GM18517 (cell line): Measurements from ENCODE around the gene KCNC4.

Experiments
- ATAC-seq: cut with Tn5 transposase; IDR thresholded peaks from one replicate; pipeline ENCODE4 v1.9.1; 2021; ENCODE audit warnings: mild to moderate bottlenecking, moderate library complexity; ENCODE audit not compliant: unreplicated experiment

Gene KCNC4

GRCh38 chr1:110188035-110188618 lies 22.0 kb upstream of the KCNC4 start:
- no peak for ATAC-seq

- no peak for ATAC-seq
These were observed 20.9 kb upstream of the KCNC4 start for GRCh38 chr1:110189181-110189580.

GRCh38 chr1:110190282-110190929 lies 19.7 kb upstream of the KCNC4 start:
- no peak for ATAC-seq

- no peak for ATAC-seq
These were observed 17.6 kb upstream of the KCNC4 start for GRCh38 chr1:110192541-110192940.

GRCh38 chr1:110195196-110195595 lies 14.9 kb upstream of the KCNC4 start:
- no peak for ATAC-seq

- ATAC-seq, result no peak
These were observed 13.0 kb upstream of the KCNC4 start for GRCh38 chr1:110196917-110197765.

- no peak for ATAC-seq
These were observed 12.0 kb upstream of the KCNC4 start for GRCh38 chr1:110197905-110198629.

- no peak for ATAC-seq
These were observed 11.4 kb upstream of the KCNC4 start for GRCh38 chr1:110198746-110199145.

GRCh38 chr1:110200190-110200589 lies 9.9 kb upstream of the KCNC4 start:
- ATAC-seq, result no peak

- ATAC-seq, result no peak
These were observed 9.4 kb upstream of the KCNC4 start for GRCh38 chr1:110200666-110201065.

- no peak for ATAC-seq
These were observed 8.8 kb upstream of the KCNC4 start for GRCh38 chr1:110201157-110201825.

- ATAC-seq, result peak; percentile 57
These were observed 7.0 kb upstream of the KCNC4 start for GRCh38 chr1:110203021-110203661.

GRCh38 chr1:110205156-110205555 lies 5.0 kb upstream of the KCNC4 start:
- ATAC-seq, result no peak

GRCh38 chr1:110205591-110206155 lies 4.4 kb upstream of the KCNC4 start:
- ATAC-seq, result no peak

GRCh38 chr1:110206261-110206920 lies 3.7 kb upstream of the KCNC4 start:
- no peak for ATAC-seq

GRCh38 chr1:110207831-110208230 lies 2.3 kb upstream of the KCNC4 start:
- ATAC-seq, result no peak

GRCh38 chr1:110208916-110209645 lies 1.0 kb upstream of the KCNC4 start:
- no peak for ATAC-seq

GRCh38 chr1:110210604-110211495 lies 736 bp downstream of the KCNC4 start:
- peak; percentile 36 for ATAC-seq
